Measurements from ENCODE around the gene NLGN1.
"Not testable (repeated sequence)": the region's sequence is repeated elsewhere in the genome, so short reads cannot be mapped to it uniquely, and the experiment has no call there.

The NLGN1 gene

GRCh38 chr3:173430576-173430975 lies 33.0 kb downstream of the NLGN1 start:
- TF ChIP-seq CTCF (IDR thresholded peaks at IDR 0.05) = no peak
- no peak for TF ChIP-seq ZFX (IDR thresholded peaks at IDR 0.05; ENCODE audit: borderline replicate concordance)
- H3K27ac ChIP-seq = no peak overlapping the region

- no peak overlapping the region for H3K27ac ChIP-seq
- no peak for TF ChIP-seq ZFX (IDR thresholded peaks at IDR 0.05; ENCODE audit: borderline replicate concordance)
- no peak for TF ChIP-seq CTCF (IDR thresholded peaks at IDR 0.05)
These were observed 41.5 kb downstream of the NLGN1 start for GRCh38 chr3:173439004-173439403.

GRCh38 chr3:173440514-173440913 lies 43.0 kb downstream of the NLGN1 start:
- no peak overlapping the region for H3K27ac ChIP-seq
- TF ChIP-seq ZFX (IDR thresholded peaks at IDR 0.05; ENCODE audit: borderline replicate concordance) (no peak), CTCF (IDR thresholded peaks at IDR 0.05) (no peak)

- not testable (repeated sequence) for H3K27ac ChIP-seq
These were observed 54.0 kb downstream of the NLGN1 start for GRCh38 chr3:173451561-173451960.

DNA sequence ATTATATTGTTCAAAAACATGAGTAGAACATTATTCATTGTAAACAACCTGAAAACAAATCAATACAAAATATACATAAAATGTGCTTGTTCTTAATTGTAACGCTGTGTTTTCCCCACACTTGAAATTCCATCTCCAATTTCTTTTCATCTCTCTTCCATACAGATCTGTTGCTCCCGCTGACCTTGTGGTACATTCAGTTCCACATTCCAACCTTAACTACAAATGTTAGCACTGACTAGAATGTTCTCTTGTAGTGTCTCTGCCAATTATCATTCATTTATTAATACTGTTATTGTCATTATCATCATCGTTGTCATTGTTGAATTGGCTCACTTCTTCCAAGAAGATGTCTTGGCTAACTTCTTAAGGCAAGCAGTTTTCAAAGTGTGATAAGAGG lies 65.7 kb downstream of the NLGN1 start:
- no peak for TF ChIP-seq CTCF (IDR thresholded peaks at IDR 0.05)
- TF ChIP-seq ZFX (IDR thresholded peaks at IDR 0.05; ENCODE audit: borderline replicate concordance) = no peak
- H3K27ac ChIP-seq = no peak overlapping the region

DNA sequence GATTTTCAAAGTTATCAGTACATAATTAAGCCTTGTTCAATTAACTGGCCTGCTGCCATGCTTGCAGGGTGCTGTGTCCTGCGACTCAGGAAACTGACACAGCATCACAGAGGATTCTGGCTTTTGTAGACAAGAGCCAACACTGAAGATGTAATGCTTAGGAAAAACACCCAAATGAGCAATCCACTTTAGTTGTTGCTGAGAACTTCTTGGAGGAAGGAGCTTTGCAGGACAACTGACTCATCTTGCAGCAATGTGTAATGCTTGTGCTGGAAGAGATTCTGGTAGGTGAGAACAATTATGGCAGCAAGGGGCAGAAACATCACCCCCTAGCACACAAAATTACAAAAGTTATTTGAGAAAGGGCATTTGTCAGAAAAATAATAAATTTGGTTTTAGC lies 67.6 kb downstream of the NLGN1 start:
- TF ChIP-seq CTCF (IDR thresholded peaks at IDR 0.05) (no peak), ZFX (IDR thresholded peaks at IDR 0.05; ENCODE audit: borderline replicate concordance) (no peak)
- no peak overlapping the region for H3K27ac ChIP-seq

DNA sequence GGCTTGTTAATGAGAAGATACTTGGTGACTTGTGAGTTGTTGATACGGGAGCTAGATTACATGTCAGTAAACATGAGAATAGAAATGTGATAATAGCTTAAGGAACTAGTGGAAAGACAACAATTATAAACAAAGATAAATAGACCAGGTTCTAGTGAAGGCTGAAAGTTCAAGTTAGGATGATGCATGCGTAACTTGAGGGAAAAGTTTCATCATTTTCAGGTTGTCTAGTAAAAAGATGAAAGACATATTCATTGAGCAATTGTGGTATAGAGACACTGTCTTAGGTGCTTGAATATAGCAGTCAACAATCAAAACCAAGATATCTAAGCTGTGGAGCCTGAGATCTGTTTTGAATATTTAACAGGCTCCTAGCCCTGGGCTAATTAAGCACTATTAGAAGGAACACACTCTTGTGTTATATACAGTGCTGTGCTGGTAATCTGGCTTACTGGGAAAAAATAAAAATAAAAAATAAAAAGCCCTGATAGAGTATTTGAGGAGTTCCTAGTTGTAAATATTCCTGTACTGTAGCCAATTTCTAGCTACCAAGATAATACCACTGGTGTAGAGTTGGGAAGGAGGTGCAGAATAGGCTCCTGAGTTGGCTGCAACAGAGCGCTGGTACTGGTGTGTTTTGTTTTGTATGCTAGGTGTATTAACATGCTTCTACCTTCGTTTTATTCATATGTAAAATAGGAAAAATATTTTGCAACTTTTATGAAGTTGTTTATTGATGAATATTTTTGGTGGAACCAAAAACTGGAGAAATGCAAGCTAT lies 68.5 kb downstream of the NLGN1 start:
- TF ChIP-seq CTCF (IDR thresholded peaks at IDR 0.05) (no peak), ZFX (IDR thresholded peaks at IDR 0.05; ENCODE audit: borderline replicate concordance) (no peak)
- peak overlapping the region; percentile 30; the same call in 1 of the 2 replicates for H3K27ac ChIP-seq

DNA sequence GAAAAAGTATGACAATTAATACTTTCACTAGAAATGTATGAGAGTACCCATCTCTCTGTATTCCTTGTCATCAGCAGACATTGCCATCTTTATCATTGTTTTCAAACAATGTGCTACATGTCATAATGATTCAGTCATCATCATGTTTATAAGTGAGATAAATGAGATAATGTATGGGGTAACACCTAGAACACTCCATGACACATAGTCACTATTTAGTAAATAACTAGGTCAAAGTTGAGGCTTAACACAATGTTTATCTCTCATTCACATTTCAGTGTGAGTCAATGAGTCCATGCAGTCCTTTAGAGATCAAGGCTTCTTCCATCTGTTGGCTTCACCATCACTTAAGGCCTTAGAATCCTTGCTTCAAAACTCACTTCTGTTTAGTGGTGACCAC lies 70.0 kb downstream of the NLGN1 start:
- TF ChIP-seq ZFX (IDR thresholded peaks at IDR 0.05; ENCODE audit: borderline replicate concordance) = no peak
- TF ChIP-seq CTCF (IDR thresholded peaks at IDR 0.05) = no peak
- no peak overlapping the region for H3K27ac ChIP-seq
